K562 (cell line): ENCODE results near the gene CES5A. TPM values are rescaled to one million over a fixed set of nuclear protein-coding genes. Genes with fewer than 3 reads are reported as not detected.
"Not testable (repeated sequence)": the region's sequence is repeated elsewhere in the genome, so short reads cannot be mapped to it uniquely, and the experiment has no call there.

Source experiments
- ATAC-seq: fragments of 200-7000 bp; cut with Tn5 transposase; 3 replicates; pipeline ENCODE4 v1.9.1; 2020; ENCODE audit warnings: moderate library complexity
- BruUV-seq: library from RNA; stranded (reverse); fragments of 400-500 nt; replicated peaks from 2 replicates; lab custom pipeline; 2021; lab: Mats Ljungman, UMichigan
- CTCF ChIA-PET: fragments of 300-600 bp; formaldehyde crosslinking; extraction: SDS; loops from one replicate; lab custom pipeline; 2021; ENCODE audit warnings: low intra/inter-chr PET ratio; lab: Yijun Ruan, JAX
- POLR2A ChIA-PET: fragments of 300-600, 350-650 bp; sonication (Branson Sonifier 250); formaldehyde crosslinking; extraction: SDS; loops from one replicate; lab custom pipeline; 2021; ENCODE audit warnings: antibody characterized with exemption, inconsistent platforms; lab: Yijun Ruan, JAX
- DNase-seq, 4 experiments: peaks; one replicate each; pipeline versions ENCODE4 v3.0.0 to v3.0.0-alpha.2; 2011 to 2018; ENCODE audit warnings: low spot score in 3 of 4, mixed read lengths in 3 of 4; ENCODE audit errors: extremely low read depth in 1 of 4
- FAIRE-seq: peaks from 2 replicates; lab custom pipeline; 2011; peaks lifted over from hg19 to GRCh38; lab: Jason Lieb, UNC
- H2AFZ ChIP-seq: 2 replicates; pipeline ENCODE4 v1.6.0; 2011; ENCODE audit warnings: low read depth, low read length, control low read depth, inconsistent platforms
- H3K27ac ChIP-seq: fragments of 200-600 bp; 3 replicates; pipeline ENCODE4 v1.8.0; 2011; ENCODE audit warnings: low read depth, mild to moderate bottlenecking, control low read depth, inconsistent platforms, low read length, moderate library complexity, mixed read lengths; ENCODE audit errors: extremely low read depth
- H3K27me3 ChIP-seq, 2 experiments: fragments of 300-600 bp in 1 of 2; 2 replicates in 1 of 2; 3 replicates in 1 of 2; pipeline versions ENCODE4 v1.6.0 to v1.8.0; 2011; ENCODE audit warnings: inconsistent platforms in 2 of 2, low read length in 2 of 2, mild to moderate bottlenecking in 1 of 2, mixed read lengths in 1 of 2, moderate library complexity in 1 of 2; ENCODE audit not compliant: control insufficient read depth in 2 of 2, insufficient read depth in 2 of 2
- H3K36me3 ChIP-seq: fragments of 300-600 bp; 3 replicates; pipeline ENCODE4 v1.8.0; 2011; ENCODE audit warnings: mild to moderate bottlenecking, low read length, inconsistent platforms; ENCODE audit not compliant: control insufficient read depth, insufficient read depth
- H3K4me1 ChIP-seq, 2 experiments: fragments of 200-600 bp in 1 of 2; replicated peaks in 1 of 2; 2 replicates in 1 of 2; 3 replicates in 1 of 2; pipeline versions ENCODE4 v1.5.1 to v1.8.0; 2011; ENCODE audit warnings: inconsistent platforms in 2 of 2, low read length in 2 of 2, mild to moderate bottlenecking in 1 of 2, mixed read lengths in 1 of 2, moderate library complexity in 1 of 2; ENCODE audit not compliant: control insufficient read depth in 2 of 2, insufficient read depth in 2 of 2
- H3K4me2 ChIP-seq: 2 replicates; pipeline ENCODE4 v1.6.1; 2011; ENCODE audit warnings: low read length, control low read depth, inconsistent platforms, mixed read lengths; ENCODE audit not compliant: insufficient read depth
- H3K4me3 ChIP-seq: fragments of 200-600 bp; sonication (generic), shearing (Covaris generic); 2 replicates; pipeline ENCODE4 v1.5.1; 2016; ENCODE audit warnings: control low read depth, inconsistent platforms
- H3K79me2 ChIP-seq: fragments of 200-600 bp; 3 replicates; pipeline ENCODE4 v1.8.0; 2011; ENCODE audit warnings: low read length, inconsistent platforms; ENCODE audit not compliant: control insufficient read depth, insufficient read depth
- H3K9ac ChIP-seq, 2 experiments: 2 replicates each; pipeline versions ENCODE4 v1.6.0 to v1.6.1; 2011; ENCODE audit warnings: low read depth in 2 of 2, low read length in 2 of 2, control low read depth in 1 of 2, inconsistent platforms in 1 of 2, mild to moderate bottlenecking in 1 of 2, mixed read lengths in 1 of 2; ENCODE audit not compliant: insufficient read depth in 1 of 2
- H3K9me1 ChIP-seq: one replicate; pipeline ENCODE4 v1.6.0; 2011; ENCODE audit warnings: inconsistent platforms, mild to moderate bottlenecking, low read length, moderate library complexity; ENCODE audit not compliant: control insufficient read depth, insufficient read depth
- H3K9me3 ChIP-seq: replicated peaks from 2 replicates; pipeline ENCODE4 v1.5.1; 2011; ENCODE audit warnings: low read depth, low read length, inconsistent platforms; ENCODE audit not compliant: control insufficient read depth, insufficient read depth
- H4K20me1 ChIP-seq: replicated peaks from 2 replicates; pipeline ENCODE4 v1.6.1; 2011; ENCODE audit warnings: low read length, inconsistent platforms, mixed read lengths; ENCODE audit not compliant: control insufficient read depth, insufficient read depth
- FOXJ2 ChIP-seq: fragments of 200-800 bp; sonication (Bioruptor generic); IDR thresholded peaks from 2 replicates; pipeline ENCODE4 v1.6.1; 2016; ENCODE audit warnings: missing genetic modification characterization, missing compliant biosample characterization
- GABPB1 ChIP-seq: sonication (generic); formaldehyde crosslinking; IDR thresholded peaks from 2 replicates; pipeline ENCODE4 v1.8.0; 2022; ENCODE audit warnings: mild to moderate bottlenecking, missing genetic modification reagents
- HDAC1 ChIP-seq, 2 experiments: fragments of 450-650 bp; IDR thresholded peaks; 2 replicates each; pipeline ENCODE4 v1.6.1; 2016 to 2017; ENCODE audit warnings: inconsistent platforms in 1 of 2, mild to moderate bottlenecking in 1 of 2, moderate library complexity in 1 of 2
- KAT7 ChIP-seq: sonication (generic); formaldehyde crosslinking; IDR thresholded peaks from 2 replicates; pipeline ENCODE4 v1.8.0; 2022; ENCODE audit warnings: missing genetic modification reagents, mild to moderate bottlenecking, borderline replicate concordance
- SAFB2 ChIP-seq: fragments of 200-400 bp; formaldehyde crosslinking; IDR thresholded peaks from 2 replicates; pipeline ENCODE4 v1.6.1; 2018; ENCODE audit warnings: borderline replicate concordance, low read length, low read depth, moderate library complexity; ENCODE audit not compliant: severe bottlenecking
- STAT6 ChIP-seq: sonication (generic); formaldehyde crosslinking; IDR thresholded peaks from 2 replicates; pipeline ENCODE4 v1.8.1; 2023; ENCODE audit warnings: mild to moderate bottlenecking, missing genetic modification reagents
- SUPT5H ChIP-seq: fragments of 450-650 bp; IDR thresholded peaks from 2 replicates; pipeline ENCODE4 v1.6.1; 2016
- ZFP1 ChIP-seq: fragments of 450-650 bp; formaldehyde crosslinking; IDR thresholded peaks from 2 replicates; pipeline ENCODE4 v1.4.0; 2020; ENCODE audit warnings: mild to moderate bottlenecking, mixed read lengths
- ZNF311 ChIP-seq: fragments of 250-450 bp; sonication (Bioruptor Pico); IDR thresholded peaks from 2 replicates; pipeline ENCODE4 v1.4.0; 2020; ENCODE audit warnings: mild to moderate bottlenecking, moderate library complexity
- WGBS: fragments of 100-300 bp; shearing (Covaris generic); methylation state at CpG from one replicate; pipeline ENCODE4 v1.1.6; 2016; ENCODE audit warnings: low coverage, mixed read lengths; ENCODE audit not compliant: insufficient coverage; ENCODE audit errors: missing lambda C conversion rate; 5-methylcytosine and 5-hydroxymethylcytosine counted together
- in situ Hi-C: fragments of 300-500 bp; cut with MboI; formaldehyde crosslinking; loops from 4 replicates; pipeline ENCODE4 v1.15.0; 2018; ENCODE audit warnings: inconsistent platforms, mixed read lengths
- intact Hi-C: fragments of 100-400 bp; cut with micrococcal nuclease; formaldehyde crosslinking; loops from 2 replicates; pipeline ENCODE4 v1.14.2; 2022
- polyA plus RNA-seq, 8 experiments: library from polyadenylated mRNA; depleted of rRNA in 4 of 8; stranded (reverse) in 5 of 8; unstranded in 3 of 8; fragments of >200 nt; fragmentation: Nextera tagmentation in 2 of 8; fragmentation: Illumina TruSeq in 1 of 8; extraction: Ambion mirVana in 2 of 8; extraction: Trizol in 1 of 8; gene quantifications; 2 replicates each; pipeline versions ENCODE4 v1.2.1 to v1.2.3, GENCODE V29; 2011 to 2014; ENCODE audit warnings: inconsistent platforms in 1 of 8, missing spikeins in 1 of 8
- total RNA-seq, 7 experiments: library from RNA; depleted of rRNA in 6 of 7; stranded (reverse); fragments of >200 nt in 6 of 7; fragmentation: Illumina TruSeq in 2 of 7; extraction: Trizol in 2 of 7; gene quantifications; 2 replicates each; pipeline versions ENCODE4 v1.2.1 to v1.2.3, GENCODE V29; 2011 to 2021; ENCODE audit warnings: low replicate concordance in 1 of 7

The CES5A gene
- total and polyA plus RNA-seq, 9 of the 15 experiments (the other 6 are each of a cell fraction or from before 2014, with no cell fraction given) = 0.07 to 0.17 (median 0.15) TPM; not detected in 4

GRCh38 chr16:55809851-55810250 is 65.3 kb downstream of the CES5A start (continued):
- no peak for TF ChIP-seq KAT7 (CRISPR knock-in tag)
- no peak for TF ChIP-seq SAFB2
- no peak for TF ChIP-seq GABPB1 (CRISPR knock-in tag)

GRCh38 chr16:55809386-55809785 is 65.8 kb downstream of the CES5A start:
- Histone ChIP-seq H4K20me1 (no peaks in the 10 kb centered on the region), H2AFZ (no peak overlapping the region), H3K27ac (no peak overlapping the region), H3K4me2 (no peak overlapping the region), H3K36me3 (no peaks in the 10 kb centered on the region), H3K79me2 (no peaks in the 10 kb centered on the region), H3K4me3 (no peak overlapping the region), H3K4me1 (no peaks in the 10 kb centered on the region), H3K27me3 (peaks cover 0 to 9% of the 10 kb centered on the region in 2 experiments; a peak in 2 of 5 replicates), H3K9me3 (no peaks in the 10 kb centered on the region), H3K9ac (no peak overlapping the region), H3K9me1 (no peaks in the 10 kb centered on the region)
- TF ChIP-seq HDAC1 (IDR thresholded peaks at IDR 0.05) (no peak), SUPT5H (no peak), STAT6 (CRISPR knock-in tag) (no peak), ZNF311 (no peak), ZFP1 (CRISPR knock-in tag) (no peak), FOXJ2 (tag) (no peak)
- FAIRE-seq (no peak), ATAC-seq (no peak), DNase-seq (no peak)
- no TSS peak for BruUV-seq
- in situ Hi-C loops (no loop called here), intact Hi-C loops (no loop called here)
- WGBS = 0% methylated on average over 5 of the region's 5 CpGs
- ChIA-PET CTCF (no interaction called here), POLR2A (no interaction called here)

- H3K27me3 ChIP-seq, ATAC-seq, BruUV-seq, H3K4me3 ChIP-seq, H3K27ac ChIP-seq, FAIRE-seq, intact Hi-C loops, H3K79me2 ChIP-seq, H3K9me1 ChIP-seq, H2AFZ ChIP-seq, CTCF ChIA-PET, H3K9me3 ChIP-seq, POLR2A ChIA-PET, H3K4me1 ChIP-seq, H3K4me2 ChIP-seq, H3K36me3 ChIP-seq, H4K20me1 ChIP-seq, H3K9ac ChIP-seq, in situ Hi-C loops, DNase-seq: not testable (repeated sequence)
- WGBS = no CpG with 5 or more reads among the region's 1 CpG
Observed at GRCh38 chr16:55808286-55808685, 66.9 kb downstream of the CES5A start.
